ENCODE results near the gene SRGAP3. TPM values are rescaled to one million over a fixed set of nuclear protein-coding genes. Genes with fewer than 3 reads are reported as not detected.

The SRGAP3 gene
- total RNA-seq, 4 donors from 2014 or later, result 13.1 to 84.9 (median 27.4) TPM

- peaks cover 29% of the 10 kb centered on the region for H3K4me1 ChIP-seq
- no peak for DNase-seq (ENCODE audit: low spot score in 2 of 2)
- peaks cover 16% of the 10 kb centered on the region for H3K27me3 ChIP-seq
- no peaks in the 10 kb centered on the region for H3K36me3 ChIP-seq
- no peaks in the 10 kb centered on the region for H3K9me3 ChIP-seq
- TF ChIP-seq POLR2AphosphoS5 (IDR thresholded peaks at IDR 0.05), result no peak
- no peak for TF ChIP-seq EP300 (IDR thresholded peaks at IDR 0.05)
- TF ChIP-seq POLR2A (IDR thresholded peaks at IDR 0.05), result no peak
- TF ChIP-seq CTCF (IDR thresholded peaks at IDR 0.05), result no peak
- WGBS, result 62% methylated on average over 3 of the region's 3 CpGs
- no peak overlapping the region for H3K4me3 ChIP-seq
- no peak overlapping the region for H3K27ac ChIP-seq
Measured at GRCh38 chr3:8966820-8967348, 282.6 kb downstream of the SRGAP3 start.

- Histone ChIP-seq H3K4me3 (no peak overlapping the region), H3K36me3 (no peaks in the 10 kb centered on the region), H3K9me3 (no peaks in the 10 kb centered on the region), H3K27me3 (peaks cover 16% of the 10 kb centered on the region), H3K27ac (peak overlapping the region; percentile 24), H3K4me1 (peaks cover 32% of the 10 kb centered on the region)
- TF ChIP-seq POLR2A (IDR thresholded peaks at IDR 0.05) (no peak), EP300 (IDR thresholded peaks at IDR 0.05) (no peak), POLR2AphosphoS5 (IDR thresholded peaks at IDR 0.05) (no peak), CTCF (IDR thresholded peaks at IDR 0.05) (no peak)
- 93% methylated on average over 2 of the region's 2 CpGs for WGBS
- no peak for DNase-seq (ENCODE audit: low spot score in 2 of 2)
Measured at GRCh38 chr3:8966150-8966819, 283.2 kb downstream of the SRGAP3 start.

- DNase-seq (ENCODE audit: low spot score in 2 of 2), result no peak
- H3K27ac ChIP-seq, result peak overlapping the region; percentile 67
- no peak overlapping the region for H3K4me3 ChIP-seq
- WGBS, result 56% methylated on average over 11 of the region's 11 CpGs
- no peaks in the 10 kb centered on the region for H3K36me3 ChIP-seq
- H3K27me3 ChIP-seq, result peaks cover 13% of the 10 kb centered on the region
- H3K9me3 ChIP-seq, result no peaks in the 10 kb centered on the region
- no peak for TF ChIP-seq POLR2A (IDR thresholded peaks at IDR 0.05)
- TF ChIP-seq CTCF (IDR thresholded peaks at IDR 0.05), result no peak
- TF ChIP-seq POLR2AphosphoS5 (IDR thresholded peaks at IDR 0.05), result no peak
- TF ChIP-seq EP300 (IDR thresholded peaks at IDR 0.05), result no peak
- H3K4me1 ChIP-seq, result peaks cover 32% of the 10 kb centered on the region
Measured at GRCh38 chr3:8964436-8965370, 284.7 kb downstream of the SRGAP3 start.

GRCh38 chr3:8963137-8963853, 286.2 kb downstream of the SRGAP3 start, which contains the start of gene RAD18:
RAD18 (minus strand) TSS chr3:8963472; CDS start chr3:8963385, 87 bp downstream.
- TF ChIP-seq POLR2A (IDR thresholded peaks at IDR 0.05) (no peak), POLR2AphosphoS5 (IDR thresholded peaks at IDR 0.05) (peak in 2 of 3 donors; percentile 54 to 80)
- Histone ChIP-seq H3K9me3 (no peaks in the 10 kb centered on the region), H3K36me3 (no peaks in the 10 kb centered on the region), H3K27me3 (peaks cover under 1% of the 10 kb centered on the region), H3K4me3 (peak within 1 kb of the TSS; percentile 86), H3K27ac (peak within 1 kb of the TSS; percentile 67), H3K4me1 (peaks cover 32% of the 10 kb centered on the region)
- WGBS, result 0% methylated on average over 36 of the region's 45 CpGs
- peak; percentile 94 for DNase-seq (ENCODE audit: low spot score in 2 of 2)

GRCh38 chr3:8962226-8962861, 287.1 kb downstream of the SRGAP3 start:
- Histone ChIP-seq H3K36me3 (peaks cover 3% of the 10 kb centered on the region), H3K9me3 (no peaks in the 10 kb centered on the region), H3K27me3 (no peaks in the 10 kb centered on the region), H3K4me3 (peak overlapping the region; percentile 86), H3K27ac (no peak overlapping the region), H3K4me1 (peaks cover 32% of the 10 kb centered on the region)
- TF ChIP-seq POLR2A (IDR thresholded peaks at IDR 0.05) (no peak), EP300 (IDR thresholded peaks at IDR 0.05) (no peak), CTCF (IDR thresholded peaks at IDR 0.05) (no peak), POLR2AphosphoS5 (IDR thresholded peaks at IDR 0.05) (no peak)
- WGBS, result 27% methylated on average over 6 of the region's 6 CpGs
- no peak for DNase-seq (ENCODE audit: low spot score in 2 of 2)
